ENCODE results near the gene ARPC5L. TPM values are rescaled to one million over a fixed set of nuclear protein-coding genes. Genes with fewer than 3 reads are reported as not detected.
A peak's percentile ranks its signal among the peaks of the same experiment; 100 is the strongest.

Gene ARPC5L
- total RNA-seq, 3 donors from 2014 or later, result 29.5 to 41.9 (median 37.2) TPM

- TF ChIP-seq CTCF (IDR thresholded peaks at IDR 0.05), result no peak
- H3K9me3 ChIP-seq, result no peaks in the 10 kb centered on the region
- DNase-seq (peak in 1 of 3 donors; percentile 23), ATAC-seq (no peak)
- intact Hi-C loops (cut with DNase I, micrococcal nuclease), result no loop called here
- H3K4me3 ChIP-seq, result no peak overlapping the region
- H3K4me1 ChIP-seq (ENCODE audit: low read depth), result no peaks in the 10 kb centered on the region
- no peaks in the 10 kb centered on the region for H3K36me3 ChIP-seq (ENCODE audit: low read depth)
These were observed 46.3 kb upstream of the ARPC5L start for GRCh38 chr9:124815601-124816000.

GRCh38 chr9:124818431-124819281, 43.3 kb upstream of the ARPC5L start:
- H3K36me3 ChIP-seq (ENCODE audit: low read depth), result no peaks in the 10 kb centered on the region
- no peak for TF ChIP-seq CTCF (IDR thresholded peaks at IDR 0.05)
- no peaks in the 10 kb centered on the region for H3K9me3 ChIP-seq
- H3K4me1 ChIP-seq (ENCODE audit: low read depth), result no peaks in the 10 kb centered on the region
- ATAC-seq (peak; percentile 54), DNase-seq (peak in 1 of 3 donors; percentile 39)
- H3K4me3 ChIP-seq, result no peak overlapping the region
- intact Hi-C loops (cut with DNase I, micrococcal nuclease), result no loop called here

- intact Hi-C loops (cut with DNase I, micrococcal nuclease), result no loop called here
- no peaks in the 10 kb centered on the region for H3K9me3 ChIP-seq
- no peaks in the 10 kb centered on the region for H3K4me1 ChIP-seq (ENCODE audit: low read depth)
- H3K4me3 ChIP-seq, result no peak overlapping the region
- DNase-seq (no peak), ATAC-seq (no peak)
- no peaks in the 10 kb centered on the region for H3K36me3 ChIP-seq (ENCODE audit: low read depth)
- TF ChIP-seq CTCF (IDR thresholded peaks at IDR 0.05), result no peak
These were observed 41.0 kb upstream of the ARPC5L start for GRCh38 chr9:124820698-124821623.

GRCh38 chr9:124828489-124829333, 33.2 kb upstream of the ARPC5L start:
- intact Hi-C loops (cut with DNase I, micrococcal nuclease), result no loop called here
- H3K9me3 ChIP-seq, result no peaks in the 10 kb centered on the region
- no peaks in the 10 kb centered on the region for H3K36me3 ChIP-seq (ENCODE audit: low read depth)
- TF ChIP-seq CTCF (IDR thresholded peaks at IDR 0.05), result no peak
- ATAC-seq, result no peak
- H3K4me3 ChIP-seq, result no peak overlapping the region
- H3K4me1 ChIP-seq (ENCODE audit: low read depth), result no peaks in the 10 kb centered on the region
- no peak for DNase-seq

- no peak overlapping the region for H3K4me3 ChIP-seq
- ATAC-seq, result no peak
- no peak for TF ChIP-seq CTCF (IDR thresholded peaks at IDR 0.05)
These were observed 32.6 kb upstream of the ARPC5L start for GRCh38 chr9:124829334-124829669.

More at GRCh38 chr9:124829334-124829669, 32.6 kb upstream of the ARPC5L start:
- Histone ChIP-seq H3K36me3 (ENCODE audit: low read depth) (no peaks in the 10 kb centered on the region), H3K9me3 (no peaks in the 10 kb centered on the region), H3K4me1 (ENCODE audit: low read depth) (no peaks in the 10 kb centered on the region)
- no peak for DNase-seq
- intact Hi-C loops (cut with DNase I, micrococcal nuclease), result no loop called here
